Measurements from ENCODE around the gene AFAP1L2.

AFAP1L2 gene

GRCh38 chr10:114394531-114394930 lies 9.8 kb downstream of the AFAP1L2 start:
- H3K4me3 ChIP-seq (ENCODE audit: low read depth, low read length): no peak overlapping the region
- no peak for DNase-seq (ENCODE audit: low read depth)

DNA sequence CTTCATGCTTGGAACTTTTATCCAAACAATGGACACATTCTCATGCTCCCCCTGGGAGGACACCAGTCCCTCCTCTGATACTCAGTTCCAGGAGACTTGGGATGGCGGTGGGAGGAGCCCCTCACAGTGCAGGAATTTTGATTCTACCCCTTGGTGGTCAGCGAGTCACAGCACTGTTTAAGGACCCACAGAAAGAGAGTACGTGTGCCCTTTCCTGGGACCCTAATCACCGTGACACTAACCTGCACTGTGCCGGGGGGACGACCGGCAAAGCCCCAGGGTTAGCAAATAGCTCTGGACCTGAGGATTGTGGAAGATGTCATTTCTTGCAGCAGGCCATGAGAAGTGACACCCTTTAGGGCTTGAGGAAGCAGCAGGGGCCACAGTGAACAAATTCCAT lies 10.4 kb downstream of the AFAP1L2 start:
- H3K4me3 ChIP-seq (ENCODE audit: low read depth, low read length): no peak overlapping the region
- no peak for DNase-seq (ENCODE audit: low read depth)

GRCh38 chr10:114393482-114393881 lies 10.8 kb downstream of the AFAP1L2 start:
- DNase-seq (ENCODE audit: low read depth): no peak

DNA sequence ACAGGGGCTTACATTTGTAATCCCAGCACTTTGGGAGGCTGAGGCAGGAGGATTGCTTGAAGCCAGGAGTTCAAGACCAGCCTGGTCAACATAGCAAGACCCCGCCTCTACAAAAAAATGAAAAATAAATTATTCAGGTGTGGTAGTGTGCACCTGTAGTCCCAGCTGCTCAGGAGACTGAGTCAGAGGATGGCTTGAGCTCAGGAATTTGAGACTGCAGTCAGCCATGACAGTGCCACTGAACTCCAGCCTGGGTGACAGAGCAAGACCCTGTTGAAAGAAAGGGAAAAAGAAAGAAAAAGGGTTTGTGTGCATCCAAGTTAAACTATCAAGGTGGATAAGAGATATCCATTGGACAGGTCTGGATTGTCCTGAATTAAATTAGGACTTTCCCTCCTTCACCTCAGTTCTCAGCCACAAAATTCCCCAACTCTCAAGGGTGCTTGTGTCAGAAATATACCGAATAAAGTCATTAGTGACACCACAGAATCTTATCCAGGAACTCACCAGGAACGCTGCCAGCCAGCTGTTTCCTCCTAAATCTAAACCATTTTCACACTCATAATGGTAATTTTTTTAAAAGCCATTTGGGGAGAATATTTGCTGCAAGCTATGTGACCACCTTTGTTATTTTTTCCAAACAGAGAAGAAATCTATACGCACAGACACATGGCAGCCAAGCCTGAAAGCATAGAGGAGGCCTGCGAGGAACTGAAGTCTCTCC lies 12.0 kb downstream of the AFAP1L2 start:
- H3K4me3 ChIP-seq (ENCODE audit: low read depth, low read length): no peak overlapping the region
- no peak for DNase-seq (ENCODE audit: low read depth)

More at GRCh38 chr10:114393482-114393881, 10.8 kb downstream of the AFAP1L2 start:
- no peak overlapping the region for H3K4me3 ChIP-seq (ENCODE audit: low read depth, low read length)

- H3K4me3 ChIP-seq (ENCODE audit: low read depth, low read length): no peak overlapping the region
- DNase-seq (ENCODE audit: low read depth): no peak
Observed at GRCh38 chr10:114391599-114391998, 12.7 kb downstream of the AFAP1L2 start.

DNA sequence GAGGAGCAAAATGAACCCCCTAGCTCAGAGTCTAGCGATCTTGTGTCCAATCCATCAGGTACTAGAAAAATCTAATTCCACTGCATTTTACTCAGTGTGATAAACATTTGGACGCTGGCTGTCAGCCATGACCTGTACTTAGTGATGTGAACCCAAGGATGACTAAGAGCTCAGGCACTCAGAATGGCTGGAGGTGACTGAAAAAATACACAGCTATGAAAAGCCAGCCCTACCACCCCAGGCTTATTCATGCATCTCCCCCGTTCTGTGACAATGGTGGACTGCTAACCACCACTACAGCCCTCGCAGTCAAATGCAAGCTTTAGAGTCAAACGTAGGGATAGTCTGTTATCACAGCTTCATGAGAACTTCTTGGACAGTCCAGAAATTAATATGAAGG lies 14.9 kb downstream of the AFAP1L2 start:
- no peak for DNase-seq (ENCODE audit: low read depth)
- H3K4me3 ChIP-seq (ENCODE audit: low read depth, low read length): no peak overlapping the region

DNA sequence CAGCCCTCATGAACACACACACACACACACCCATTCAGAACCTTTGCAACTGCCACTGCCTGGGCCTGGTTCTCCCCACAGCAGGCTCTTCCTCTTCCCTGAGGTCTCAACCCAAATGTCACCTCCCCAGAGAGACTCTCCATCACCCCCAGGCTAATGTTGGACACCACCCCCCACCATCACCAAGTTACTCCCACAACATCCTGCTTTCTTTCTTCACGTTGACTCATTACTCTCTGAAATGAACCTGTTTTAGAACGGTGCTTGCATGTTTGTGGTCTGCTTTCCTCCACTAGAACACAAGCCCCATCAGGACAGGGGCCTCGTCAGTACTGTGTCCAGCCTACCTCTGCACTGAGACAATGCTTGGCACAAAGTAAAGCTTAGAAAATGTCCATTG lies 16.0 kb downstream of the AFAP1L2 start:
- DNase-seq (ENCODE audit: low read depth): no peak

GRCh38 chr10:114387784-114388183 lies 16.5 kb downstream of the AFAP1L2 start:
- no peak for DNase-seq (ENCODE audit: low read depth)
- H3K4me3 ChIP-seq (ENCODE audit: low read depth, low read length): no peak overlapping the region

More for the DNA sequence above, 16.0 kb downstream of the AFAP1L2 start:
- H3K4me3 ChIP-seq (ENCODE audit: low read depth, low read length): no peak overlapping the region

DNA sequence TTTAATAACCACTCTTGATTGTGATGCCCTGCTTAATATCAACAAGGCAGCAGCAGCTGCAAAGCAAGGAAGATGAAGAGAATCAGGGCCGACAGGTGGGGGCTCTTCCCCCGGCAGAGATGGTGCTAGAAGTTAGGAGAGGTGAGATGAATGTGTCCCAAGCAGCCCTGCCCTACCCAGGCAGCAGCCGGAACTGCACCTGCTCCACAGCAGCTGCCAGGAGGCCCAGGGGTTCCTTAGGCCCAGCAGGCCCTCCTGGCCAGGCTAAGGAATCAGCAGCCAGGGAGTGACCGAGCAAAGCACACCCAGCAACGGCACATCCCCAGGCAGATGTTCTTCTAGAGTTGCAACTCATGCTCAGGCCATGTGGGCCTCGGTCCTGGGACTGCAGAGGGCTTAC lies 17.9 kb downstream of the AFAP1L2 start:
- DNase-seq (ENCODE audit: low read depth): no peak
- no peak overlapping the region for H3K4me3 ChIP-seq (ENCODE audit: low read depth, low read length)

DNA sequence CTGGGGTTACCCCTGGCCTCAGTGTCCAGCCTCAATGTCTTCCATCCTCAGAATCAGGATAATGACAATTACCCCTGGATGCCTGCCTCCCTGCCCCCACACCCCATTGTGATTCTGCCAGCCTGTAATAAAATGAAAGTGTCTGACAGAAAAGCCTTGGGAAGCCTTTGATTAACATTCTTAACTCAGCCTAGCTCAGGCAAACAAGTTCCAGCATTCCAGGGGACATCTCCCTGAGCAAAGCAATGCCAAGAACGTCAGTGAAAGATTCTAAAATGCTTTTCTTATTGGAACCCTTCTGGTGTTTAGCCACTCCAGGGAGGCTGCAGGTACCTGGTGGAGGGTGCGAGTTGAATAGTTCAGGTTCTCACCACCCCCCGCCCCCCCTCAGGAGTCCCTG lies 18.7 kb downstream of the AFAP1L2 start:
- no peak for DNase-seq (ENCODE audit: low read depth)

DNA sequence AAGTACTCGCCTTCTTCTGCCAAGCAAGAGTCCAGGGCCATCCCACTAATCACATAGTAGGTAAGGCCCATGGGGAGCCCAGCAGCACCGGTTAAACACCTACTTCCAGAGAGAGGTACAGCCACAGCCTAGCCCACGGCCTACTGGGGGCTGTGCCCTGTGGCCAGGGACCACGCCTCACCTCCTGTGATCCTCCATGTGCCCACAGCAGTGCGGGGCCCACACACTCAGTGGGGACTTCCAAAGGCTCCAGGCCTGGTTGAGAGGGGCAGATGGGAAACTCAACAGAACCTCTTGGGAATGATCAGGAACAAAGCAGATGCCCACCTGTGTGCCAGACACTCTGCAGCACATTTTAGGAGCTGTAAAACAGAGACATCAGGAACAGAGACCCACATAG lies 19.7 kb downstream of the AFAP1L2 start:
- no peak overlapping the region for H3K4me3 ChIP-seq (ENCODE audit: low read depth, low read length)
- DNase-seq (ENCODE audit: low read depth): no peak

More for the DNA sequence above, 18.7 kb downstream of the AFAP1L2 start:
- H3K4me3 ChIP-seq (ENCODE audit: low read depth, low read length): no peak overlapping the region

DNA sequence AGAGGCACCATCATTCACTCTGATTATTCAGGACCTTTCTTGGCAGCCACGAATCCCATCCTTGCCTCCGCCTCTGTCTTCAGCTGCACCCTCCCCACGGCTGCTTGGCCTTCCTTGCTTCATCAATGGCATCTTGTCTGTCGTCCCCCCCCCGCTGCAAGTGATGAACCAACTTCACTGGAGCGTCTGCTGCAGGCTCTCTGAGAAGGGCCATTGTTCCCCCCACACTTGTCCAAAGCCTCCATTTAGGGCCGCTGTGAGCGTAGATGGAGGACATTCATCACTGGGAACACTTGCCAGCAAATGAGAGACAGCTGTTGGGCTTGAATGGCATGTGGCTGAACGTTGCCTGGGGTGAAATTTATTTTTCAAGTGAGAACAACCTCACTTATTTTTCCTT lies 20.1 kb downstream of the AFAP1L2 start:
- DNase-seq (ENCODE audit: low read depth): no peak

GRCh38 chr10:114380797-114381196 lies 23.5 kb downstream of the AFAP1L2 start:
- H3K4me3 ChIP-seq (ENCODE audit: low read depth, low read length): no peak overlapping the region
- DNase-seq (ENCODE audit: low read depth): no peak

More for the DNA sequence above, 20.1 kb downstream of the AFAP1L2 start:
- no peak overlapping the region for H3K4me3 ChIP-seq (ENCODE audit: low read depth, low read length)

DNA sequence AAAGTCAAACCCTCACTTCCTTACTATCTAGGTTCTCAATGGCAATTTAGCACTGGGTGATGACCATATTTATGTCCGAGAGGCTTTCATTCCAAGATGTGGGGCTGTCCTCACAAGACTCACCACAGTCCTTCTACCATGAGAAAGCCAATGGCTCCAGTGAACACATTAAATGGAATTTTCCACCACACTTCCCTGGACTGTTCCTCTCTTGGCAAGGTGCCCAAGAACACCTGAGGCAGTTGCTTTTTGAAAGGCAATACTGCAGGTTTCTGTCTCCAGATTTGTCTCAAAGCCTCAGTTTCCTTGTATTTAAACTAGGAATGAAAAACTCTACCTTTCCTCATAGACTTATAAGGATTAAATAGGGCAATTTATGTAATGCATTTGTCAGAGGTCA lies 24.2 kb downstream of the AFAP1L2 start:
- DNase-seq (ENCODE audit: low read depth): no peak
- H3K4me3 ChIP-seq (ENCODE audit: low read depth, low read length): no peak overlapping the region

DNA sequence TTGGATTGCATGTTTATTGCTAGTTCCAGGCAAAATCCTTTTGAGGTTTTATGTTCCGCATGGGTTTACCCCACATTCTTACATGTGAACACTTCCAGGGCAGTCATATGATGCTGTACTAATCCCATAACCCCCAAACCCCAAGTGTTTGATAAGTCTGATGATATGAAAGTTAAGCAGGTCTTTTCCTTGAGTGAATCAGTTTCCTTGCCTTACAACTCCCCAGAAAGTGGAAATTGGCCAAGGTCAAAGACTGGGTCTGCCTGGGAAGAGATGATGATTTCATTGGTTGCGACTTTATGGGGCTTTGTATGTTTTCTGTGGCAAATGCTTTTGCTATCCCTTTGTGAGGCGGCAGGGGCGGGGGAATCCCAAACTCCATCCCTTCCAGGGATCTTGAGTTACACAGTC lies 24.7 kb downstream of the AFAP1L2 start:
- DNase-seq (ENCODE audit: low read depth): no peak
- no peak overlapping the region for H3K4me3 ChIP-seq (ENCODE audit: low read depth, low read length)

DNA sequence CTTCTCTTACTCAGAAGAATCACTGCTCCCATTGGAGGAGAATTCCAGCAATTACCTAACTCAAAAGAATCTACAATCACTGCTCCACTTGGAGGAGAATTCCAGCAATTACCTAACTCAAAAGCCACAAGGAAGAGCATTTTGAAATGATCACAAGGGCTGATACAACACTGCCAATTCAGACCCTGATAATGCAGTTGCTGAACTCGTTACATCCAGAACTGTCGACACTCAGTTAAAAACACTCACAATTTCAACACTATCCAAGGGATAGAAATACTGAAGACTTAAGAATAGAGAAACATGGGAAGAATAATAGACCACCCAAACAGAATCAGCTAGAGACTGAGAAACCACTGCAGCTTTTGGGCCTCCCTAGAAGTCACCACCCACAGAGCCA lies 27.8 kb downstream of the AFAP1L2 start:
- DNase-seq (ENCODE audit: low read depth): no peak
- H3K4me3 ChIP-seq (ENCODE audit: low read depth, low read length): no peak overlapping the region

GRCh38 chr10:114375047-114375446 lies 29.3 kb downstream of the AFAP1L2 start:
- no peak overlapping the region for H3K4me3 ChIP-seq (ENCODE audit: low read depth, low read length)
- DNase-seq (ENCODE audit: low read depth): no peak

DNA sequence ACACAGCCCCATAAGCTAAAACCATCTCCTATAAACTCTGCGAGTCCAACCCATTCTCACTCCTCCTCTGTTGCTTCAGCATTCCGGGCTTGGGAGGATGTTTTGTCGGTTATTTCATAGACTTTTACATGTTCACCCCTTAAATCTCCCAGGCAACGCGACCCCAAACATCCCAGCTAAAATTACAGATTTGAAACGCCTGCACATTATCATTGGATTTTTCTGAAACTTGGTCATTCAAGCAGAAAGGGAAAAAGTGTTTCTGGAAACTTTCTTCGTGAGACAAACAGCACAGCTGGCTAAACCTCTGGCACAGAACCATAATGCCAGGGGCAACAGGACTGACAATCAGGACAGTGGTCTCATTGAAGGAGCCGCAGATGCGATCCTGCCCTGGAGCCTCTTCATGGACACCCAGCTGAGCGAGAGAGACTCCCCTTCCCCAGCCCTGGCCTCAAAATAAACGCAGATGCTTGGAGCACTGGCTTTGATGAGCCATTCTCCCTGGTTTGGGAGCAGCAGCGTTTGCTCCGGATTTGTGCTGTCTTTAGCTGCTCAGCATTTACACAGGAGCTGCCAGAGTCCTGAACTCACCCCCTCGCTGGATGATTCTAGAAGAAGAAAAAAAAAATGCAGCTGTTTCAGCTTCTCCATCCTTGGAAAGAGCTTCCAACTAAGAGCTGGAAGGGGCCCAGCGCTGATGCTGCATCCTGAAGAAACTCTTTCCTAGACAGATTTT lies 30.1 kb downstream of the AFAP1L2 start:
- no peak overlapping the region for H3K4me3 ChIP-seq (ENCODE audit: low read depth, low read length)
- no peak for DNase-seq (ENCODE audit: low read depth)

DNA sequence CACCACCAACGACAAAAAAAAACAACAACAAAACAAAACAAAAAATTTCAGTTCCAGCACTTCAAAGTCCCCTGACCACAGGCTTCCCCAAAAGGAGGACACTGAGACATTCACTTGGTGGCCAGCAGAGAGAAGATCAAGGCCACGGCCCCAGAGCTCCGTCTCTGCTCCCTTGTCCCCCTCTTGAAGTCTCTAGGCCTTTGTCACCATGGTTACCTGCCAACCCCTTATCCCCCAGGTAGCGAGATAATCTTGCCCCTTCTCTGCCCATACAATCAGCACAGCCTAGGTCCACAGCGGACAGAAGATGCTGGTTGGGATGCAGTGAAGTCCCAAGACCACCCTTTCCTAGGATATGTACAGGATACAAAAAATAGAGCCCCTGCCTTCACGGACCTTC lies 30.7 kb downstream of the AFAP1L2 start:
- H3K4me3 ChIP-seq (ENCODE audit: low read depth, low read length): no peak overlapping the region
- DNase-seq (ENCODE audit: low read depth): no peak

DNA sequence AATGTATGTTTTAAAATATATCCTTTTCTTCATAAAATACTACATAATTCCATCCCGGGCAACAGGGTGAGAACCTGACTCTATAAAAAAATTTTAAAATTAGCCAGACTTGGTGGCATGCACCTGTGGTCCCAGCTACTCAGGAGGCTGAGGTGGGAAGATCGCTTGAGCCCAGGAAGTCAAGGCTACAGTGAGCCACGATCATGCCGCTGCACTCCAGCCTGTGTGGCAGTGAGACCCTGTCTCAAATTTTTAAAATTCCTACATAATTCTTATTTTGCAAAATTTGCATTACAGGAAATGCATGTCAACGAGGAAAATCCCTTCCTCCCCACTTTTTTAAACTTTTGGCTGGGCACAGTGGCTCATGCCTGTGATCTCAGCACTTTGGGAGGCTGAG lies 31.3 kb downstream of the AFAP1L2 start:
- no peak for DNase-seq (ENCODE audit: low read depth)

DNA sequence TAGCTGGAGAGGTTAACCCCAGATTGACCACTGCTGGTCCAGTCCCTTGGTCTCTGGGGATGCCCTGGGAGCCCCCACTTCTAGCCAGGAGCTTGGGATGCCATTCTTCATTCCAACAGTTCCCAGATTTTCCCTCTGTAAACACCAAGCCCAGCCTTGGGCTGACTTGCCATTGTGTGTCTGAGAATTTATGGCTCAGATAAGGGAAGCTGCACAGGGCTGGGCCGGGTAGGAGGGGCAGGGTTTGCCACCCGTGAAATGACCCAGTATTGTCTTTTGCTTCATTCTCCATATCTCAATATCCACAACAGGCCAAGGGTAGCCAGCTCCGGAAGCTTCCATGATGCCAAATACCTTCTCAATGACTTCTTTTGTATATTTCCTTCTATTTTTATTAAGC lies 32.1 kb downstream of the AFAP1L2 start:
- no peak for DNase-seq (ENCODE audit: low read depth)

More for the DNA sequence above, 31.3 kb downstream of the AFAP1L2 start:
- no peak overlapping the region for H3K4me3 ChIP-seq (ENCODE audit: low read depth, low read length)

More for the DNA sequence above, 32.1 kb downstream of the AFAP1L2 start:
- H3K4me3 ChIP-seq (ENCODE audit: low read depth, low read length): no peak overlapping the region

Data from skeletal muscle cell (primary cell).